OCI-LY7 (cell line): ENCODE data around the gene MCTP2. TPM values are rescaled to one million over a fixed set of nuclear protein-coding genes. Genes with fewer than 3 reads are reported as not detected.

Experiments used
- BruUV-seq: library from RNA; stranded (reverse); fragments of 400-500 nt; replicated peaks from 2 replicates; lab custom pipeline; 2021; lab: Mats Ljungman, UMichigan
- CTCF ChIA-PET: fragments of 300-600 bp; sonication (Branson Sonifier 250); formaldehyde crosslinking; loops from one replicate; lab custom pipeline; 2022; ENCODE audit warnings: antibody characterized with exemption; ENCODE audit not compliant: unreplicated experiment; lab: Charles Lee
- POLR2A ChIA-PET: fragments of 300-600 bp; sonication (Branson Sonifier 250); formaldehyde crosslinking; loops from one replicate; lab custom pipeline; 2022; ENCODE audit warnings: antibody characterized with exemption; lab: Charles Lee
- DNase-seq: peaks from one replicate; pipeline ENCODE4 v3.0.0-alpha.2; 2015; ENCODE audit warnings: low spot score
- H2AFZ ChIP-seq: fragments of 200-600 bp; sonication (generic), shearing (Covaris generic); 2 replicates; pipeline ENCODE4 v1.6.1; 2014; ENCODE audit warnings: mild to moderate bottlenecking, antibody characterized with exemption, low read length, moderate library complexity
- H3K27ac ChIP-seq: fragments of 200-600 bp; sonication (generic); 2 replicates; pipeline ENCODE4 v1.5.1; 2014; ENCODE audit warnings: mixed run types, low read depth, mild to moderate bottlenecking, moderate library complexity, low read length, inconsistent platforms; ENCODE audit not compliant: poor library complexity, severe bottlenecking
- H3K36me3 ChIP-seq: fragments of 200-600 bp; sonication (generic); 2 replicates; pipeline ENCODE4 v1.6.1; 2014; ENCODE audit warnings: mild to moderate bottlenecking, antibody characterized with exemption, low read length, moderate library complexity, mixed read lengths; ENCODE audit not compliant: insufficient read depth
- H3K4me1 ChIP-seq: fragments of 200-600 bp; sonication (generic); 2 replicates; pipeline ENCODE4 v1.5.1; 2014; ENCODE audit warnings: mild to moderate bottlenecking, low read length; ENCODE audit not compliant: insufficient read depth, poor library complexity, severe bottlenecking
- H3K4me2 ChIP-seq: fragments of 200-600 bp; sonication (generic); 2 replicates; pipeline ENCODE4 v1.6.1; 2014; ENCODE audit warnings: mild to moderate bottlenecking, low read length
- H3K4me3 ChIP-seq: fragments of 200-600 bp; sonication (generic); 2 replicates; pipeline ENCODE4 v1.5.1; 2014; ENCODE audit warnings: mild to moderate bottlenecking, low read depth, low read length; ENCODE audit not compliant: poor library complexity, severe bottlenecking
- H3K79me2 ChIP-seq: fragments of 200-600 bp; sonication (generic); 2 replicates; pipeline ENCODE4 v1.6.1; 2016; ENCODE audit warnings: low read depth, mild to moderate bottlenecking, low read length, moderate library complexity, mixed read lengths; ENCODE audit not compliant: insufficient read depth
- H3K9me2 ChIP-seq: fragments of 200-600 bp; sonication (generic); 2 replicates; pipeline ENCODE4 v1.6.1; 2016; ENCODE audit warnings: mild to moderate bottlenecking, low read length, mixed read lengths; ENCODE audit not compliant: insufficient read depth
- H3K9me3 ChIP-seq: fragments of 200-600 bp; sonication (generic); 2 replicates; pipeline ENCODE4 v1.6.1; 2014; ENCODE audit warnings: mild to moderate bottlenecking, mixed run types, low read length, mixed read lengths
- H4K20me1 ChIP-seq: fragments of 200-600 bp; sonication (generic); 2 replicates; pipeline ENCODE4 v1.6.1; 2014; ENCODE audit warnings: mild to moderate bottlenecking, antibody characterized with exemption, low read length, moderate library complexity, mixed read lengths; ENCODE audit not compliant: insufficient read depth
- EZH2phosphoT487 ChIP-seq: fragments of 200-600 bp; sonication (generic); IDR thresholded peaks from 2 replicates; pipeline ENCODE4 v1.6.1; 2018; ENCODE audit warnings: low read depth, borderline replicate concordance, mild to moderate bottlenecking, mixed run types, antibody characterized with exemption, low read length, moderate library complexity, mixed read lengths
- intact Hi-C: fragments of 100-400 bp; cut with micrococcal nuclease; formaldehyde crosslinking; loops from one replicate; pipeline ENCODE4 v1.10.0; 2022; ENCODE audit not compliant: unreplicated experiment
- total RNA-seq, 2 experiments: library from RNA; depleted of rRNA in 1 of 2; stranded (reverse); fragments of >200 nt in 1 of 2; shearing (Covaris generic) in 1 of 2; gene quantifications; 2 replicates each; pipeline ENCODE4 v1.2.3, GENCODE V29; 2014 to 2022
- TF ChIP-seq, protein P1 (sequence below): fragments of 200-600 bp; sonication (generic); conservative IDR thresholded peaks from 2 replicates; pipeline ENCODE4 v1.5.1; 2014; ENCODE audit warnings: mild to moderate bottlenecking, antibody characterized with exemption, low read length, moderate library complexity, mixed read lengths

MCTP2 gene
- total RNA-seq, 2 experiments from 2014 or later: 73.2 to 90.6 TPM

DNA sequence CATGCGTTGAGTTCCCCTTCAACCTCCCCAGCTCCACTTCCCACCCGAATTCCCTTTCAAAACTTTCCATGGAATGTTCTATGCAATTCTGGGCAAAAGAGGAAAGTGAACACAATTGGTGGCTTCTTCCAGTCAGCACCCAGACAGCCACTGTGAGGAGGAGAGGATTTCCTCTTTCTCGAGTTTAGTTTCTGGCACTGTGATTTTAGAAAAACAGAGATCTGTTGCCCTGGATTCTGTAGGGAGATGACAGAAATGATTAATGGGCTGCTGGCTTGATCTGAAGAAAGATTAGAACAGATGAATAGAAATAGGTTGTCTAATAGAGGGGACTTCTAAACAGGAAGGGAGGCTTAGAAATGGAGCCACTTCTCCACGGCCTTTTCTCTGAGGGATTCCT lies 172.0 kb downstream of the MCTP2 start:
- intact Hi-C loops: no loop called here
- DNase-seq: no peak
- H3K9me3 ChIP-seq: no peaks in the 10 kb centered on the region
- no peaks in the 10 kb centered on the region for H3K9me2 ChIP-seq
- H4K20me1 ChIP-seq: no peaks in the 10 kb centered on the region
- BruUV-seq: no TSS peak
- POLR2A ChIA-PET: interaction anchor here (0.6 kb wide), 1 partner anchor 827 kb away, joined by 5 read pairs; no protein-coding TSS in a partner anchor
- H3K79me2 ChIP-seq: no peaks in the 10 kb centered on the region
- H3K4me3 ChIP-seq: no peak overlapping the region
- no peak for TF ChIP-seq EZH2phosphoT487
- TF ChIP-seq, protein P1, sequence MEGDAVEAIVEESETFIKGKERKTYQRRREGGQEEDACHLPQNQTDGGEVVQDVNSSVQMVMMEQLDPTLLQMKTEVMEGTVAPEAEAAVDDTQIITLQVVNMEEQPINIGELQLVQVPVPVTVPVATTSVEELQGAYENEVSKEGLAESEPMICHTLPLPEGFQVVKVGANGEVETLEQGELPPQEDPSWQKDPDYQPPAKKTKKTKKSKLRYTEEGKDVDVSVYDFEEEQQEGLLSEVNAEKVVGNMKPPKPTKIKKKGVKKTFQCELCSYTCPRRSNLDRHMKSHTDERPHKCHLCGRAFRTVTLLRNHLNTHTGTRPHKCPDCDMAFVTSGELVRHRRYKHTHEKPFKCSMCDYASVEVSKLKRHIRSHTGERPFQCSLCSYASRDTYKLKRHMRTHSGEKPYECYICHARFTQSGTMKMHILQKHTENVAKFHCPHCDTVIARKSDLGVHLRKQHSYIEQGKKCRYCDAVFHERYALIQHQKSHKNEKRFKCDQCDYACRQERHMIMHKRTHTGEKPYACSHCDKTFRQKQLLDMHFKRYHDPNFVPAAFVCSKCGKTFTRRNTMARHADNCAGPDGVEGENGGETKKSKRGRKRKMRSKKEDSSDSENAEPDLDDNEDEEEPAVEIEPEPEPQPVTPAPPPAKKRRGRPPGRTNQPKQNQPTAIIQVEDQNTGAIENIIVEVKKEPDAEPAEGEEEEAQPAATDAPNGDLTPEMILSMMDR: no peak
- peaks cover 62% of the 10 kb centered on the region for H3K36me3 ChIP-seq
- CTCF ChIA-PET: no interaction called here
- H3K4me2 ChIP-seq: no peak overlapping the region
- no peak overlapping the region for H3K27ac ChIP-seq
- H3K4me1 ChIP-seq: peaks cover 35% of the 10 kb centered on the region
- no peak overlapping the region for H2AFZ ChIP-seq

DNA sequence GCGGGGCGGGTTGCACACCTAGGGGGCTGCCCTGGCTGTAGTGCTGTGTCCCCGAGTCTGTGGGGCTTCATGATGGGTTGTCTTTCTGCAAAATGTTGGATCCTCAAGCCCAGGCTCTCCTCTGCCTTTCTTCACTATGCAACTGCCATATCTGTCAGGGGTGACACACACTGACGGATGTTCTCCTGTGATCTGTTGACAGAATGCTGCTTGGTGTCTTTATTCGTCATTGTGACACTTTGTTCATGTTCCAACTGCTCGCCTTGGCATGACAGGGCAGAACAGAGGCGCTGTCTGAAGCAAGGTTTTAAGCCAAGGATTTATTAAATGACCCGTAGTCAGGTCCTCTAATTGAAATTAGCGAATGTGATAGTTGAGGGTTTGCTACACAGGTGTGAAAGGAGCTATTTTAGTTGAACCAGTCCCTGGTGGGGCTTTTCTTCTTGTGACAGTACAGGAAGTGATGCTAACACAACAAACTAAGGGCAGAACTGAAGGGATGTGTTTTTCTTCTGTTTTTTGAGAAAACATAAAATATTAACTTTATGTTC lies 173.4 kb downstream of the MCTP2 start:
- Histone ChIP-seq H3K4me2 (peak overlapping the region; percentile 64), H3K9me2 (no peaks in the 10 kb centered on the region), H4K20me1 (no peaks in the 10 kb centered on the region), H3K4me1 (peaks cover 35% of the 10 kb centered on the region), H3K36me3 (peaks cover 53% of the 10 kb centered on the region), H3K27ac (peak overlapping the region; percentile 82), H3K79me2 (no peaks in the 10 kb centered on the region), H2AFZ (no peak overlapping the region), H3K4me3 (peak overlapping the region; percentile 34), H3K9me3 (no peaks in the 10 kb centered on the region)
- CTCF ChIA-PET: interaction anchor here (0.6 kb wide), 1 partner anchor 70 kb away, joined by 6 read pairs; no protein-coding TSS in a partner anchor
- TF ChIP-seq, protein P1: no peak
- no peak for TF ChIP-seq EZH2phosphoT487
- intact Hi-C loops: no loop called here
- peak; percentile 79 for DNase-seq
- BruUV-seq: no TSS peak
- POLR2A ChIA-PET: interaction anchor here (0.6 to 1.0 kb wide), 4 partner anchors 15 to 202 kb away, joined by 3 to 5 read pairs (median 4); no protein-coding TSS in a partner anchor

DNA sequence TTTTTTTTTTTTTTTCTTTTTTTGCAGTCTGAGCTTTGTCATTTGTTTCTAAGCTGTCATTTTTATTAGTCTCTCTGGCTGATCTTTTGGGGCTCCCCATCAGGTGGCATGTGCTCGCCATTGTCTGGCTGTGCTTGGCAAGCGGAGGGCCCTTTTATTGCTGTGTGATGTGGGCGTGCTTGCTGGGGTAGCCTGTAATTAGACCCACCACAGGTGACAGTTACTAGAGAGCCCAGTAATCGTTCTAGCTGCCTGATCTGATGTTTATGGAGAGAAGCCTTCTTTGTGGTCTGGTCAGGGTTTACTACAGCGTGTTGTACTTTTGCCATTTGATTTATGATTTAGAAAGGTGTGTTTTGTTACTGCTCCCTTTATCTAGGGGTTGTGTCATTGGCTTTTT lies 179.9 kb downstream of the MCTP2 start:
- H3K4me1 ChIP-seq: peaks cover 30% of the 10 kb centered on the region
- peaks cover 13% of the 10 kb centered on the region for H3K36me3 ChIP-seq
- no peaks in the 10 kb centered on the region for H3K9me2 ChIP-seq
- POLR2A ChIA-PET: interaction anchor here (0.6 to 1.5 kb wide), 4 partner anchors 10 to 136 kb away, joined by 3 to 5 read pairs (median 4); no protein-coding TSS in a partner anchor
- no peak overlapping the region for H2AFZ ChIP-seq
- DNase-seq: peak; percentile 45
- H3K4me2 ChIP-seq: peak overlapping the region; percentile 33
- intact Hi-C loops: loop anchor here (1.0 to 10.0 kb wide), 2 partner anchors 84 to 254 kb away; no protein-coding TSS in a partner anchor
- no peak overlapping the region for H3K4me3 ChIP-seq
- H4K20me1 ChIP-seq: no peaks in the 10 kb centered on the region
- TF ChIP-seq, protein P1: no peak
- no peak for TF ChIP-seq EZH2phosphoT487
- H3K9me3 ChIP-seq: no peaks in the 10 kb centered on the region
- BruUV-seq: no TSS peak
- no peaks in the 10 kb centered on the region for H3K79me2 ChIP-seq
- CTCF ChIA-PET: no interaction called here
- H3K27ac ChIP-seq: peak overlapping the region; percentile 36
